HG03342 (cell line): ENCODE data around the gene PHRF1.

Experiments used
- ATAC-seq: cut with Tn5 transposase; IDR thresholded peaks from one replicate; pipeline ENCODE4 v1.9.1; 2021; ENCODE audit warnings: mild to moderate bottlenecking, moderate library complexity; ENCODE audit not compliant: unreplicated experiment

The PHRF1 gene

GRCh38 chr11:595400-595799, 19.1 kb downstream of the PHRF1 start:
- no peak for ATAC-seq

DNA sequence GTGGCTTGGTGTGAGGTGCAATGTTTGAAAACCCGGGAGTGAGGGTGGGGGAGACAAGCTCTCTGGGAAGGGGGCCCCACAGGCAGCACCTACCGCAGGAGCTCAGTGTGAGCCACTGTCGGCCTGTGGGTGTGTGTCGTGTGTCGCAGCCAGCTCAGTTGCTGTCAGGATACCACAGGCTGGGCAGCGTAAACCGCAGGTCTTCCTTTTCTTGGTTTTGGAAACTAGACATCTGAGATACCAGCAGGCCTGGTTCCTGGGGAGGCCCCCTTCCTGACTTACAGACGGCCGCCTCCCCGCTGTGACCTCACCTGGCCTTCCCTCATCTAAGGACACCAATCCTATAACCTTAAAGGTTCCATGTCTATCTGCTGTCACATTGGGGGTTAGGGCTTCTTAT, 20.1 kb downstream of the PHRF1 start:
- ATAC-seq, result no peak

DNA sequence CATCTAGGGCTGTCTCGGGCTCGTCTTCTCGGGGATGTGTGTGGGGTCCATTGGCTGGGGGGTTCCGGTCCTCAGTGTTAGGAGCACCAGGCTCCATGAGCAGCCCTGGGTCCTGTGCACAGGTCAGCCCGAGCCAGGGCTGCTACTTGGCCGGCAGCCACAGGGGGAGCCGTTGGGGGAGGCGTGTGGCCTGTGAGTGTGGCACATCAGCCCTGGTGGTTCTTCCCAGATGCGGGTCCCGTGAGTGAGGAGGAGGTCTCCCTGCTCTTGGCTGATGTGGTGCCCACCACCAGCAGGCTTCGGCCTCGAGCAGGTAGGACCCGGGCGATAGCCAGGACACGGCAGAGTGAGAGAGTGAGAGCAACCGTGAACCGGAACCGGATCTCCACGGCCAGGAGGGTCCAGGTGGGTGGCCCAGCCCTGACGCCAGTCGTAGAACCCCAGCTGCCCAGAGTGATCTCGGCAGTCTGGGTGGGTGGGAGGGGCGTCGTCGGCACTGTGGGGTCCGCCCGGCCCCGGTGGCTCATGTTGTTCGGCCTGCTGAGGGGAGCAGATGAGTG, 21.0 kb downstream of the PHRF1 start:
- ATAC-seq, result no peak

GRCh38 chr11:598005-598680, 21.9 kb downstream of the PHRF1 start:
- no peak for ATAC-seq

DNA sequence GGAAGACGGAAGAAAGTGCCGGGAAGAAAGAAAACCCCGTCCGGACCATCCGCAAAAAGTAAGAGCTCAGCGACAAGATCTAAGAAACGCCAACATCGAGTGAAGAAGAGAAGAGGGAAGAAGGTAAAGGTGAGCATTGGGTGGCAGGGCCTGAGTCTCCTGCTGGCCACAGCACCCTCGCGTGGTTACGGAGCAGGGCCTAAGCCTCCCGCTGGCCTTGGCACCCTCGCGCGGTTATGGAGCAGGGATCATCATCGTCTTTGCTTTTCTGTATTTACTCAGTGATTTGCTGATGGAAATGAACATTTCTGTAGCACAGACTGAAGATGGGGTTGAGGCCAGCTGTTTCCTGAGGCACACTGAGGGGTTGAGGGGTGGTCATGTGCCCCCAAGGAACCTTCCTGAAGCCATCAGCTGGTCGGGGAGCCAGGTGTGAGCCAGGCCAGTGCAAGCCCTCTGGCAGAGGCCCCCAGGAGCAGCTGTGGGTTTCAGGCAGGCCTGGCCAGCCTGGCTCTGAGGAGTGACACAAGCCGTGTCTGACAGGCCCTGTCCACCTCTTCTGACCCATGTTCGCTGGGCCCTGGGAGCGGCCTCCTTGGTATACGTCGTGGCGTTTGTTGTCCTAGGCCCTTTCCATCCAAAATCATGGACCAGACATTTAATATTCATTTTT, 25.4 kb downstream of the PHRF1 start:
- ATAC-seq, result no peak

DNA sequence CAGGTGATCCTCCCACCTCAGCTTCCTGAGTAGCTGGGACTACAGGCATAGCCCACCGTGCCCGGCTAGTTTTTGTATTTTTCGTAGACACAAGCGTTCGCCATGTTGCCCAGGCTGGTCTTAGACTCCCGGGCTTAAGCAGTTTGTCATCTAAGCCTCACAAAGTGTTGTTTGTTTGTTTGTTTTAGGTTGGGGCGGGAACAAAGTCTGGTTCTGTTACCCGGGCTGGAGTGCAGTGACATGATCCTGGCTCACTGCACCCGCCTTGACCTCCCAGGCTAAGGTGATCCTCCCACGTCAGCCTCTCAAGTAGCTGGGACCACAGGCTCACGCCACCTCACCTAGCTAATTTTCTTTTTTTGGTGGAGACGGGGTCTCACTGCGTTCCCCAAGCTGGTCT, 26.9 kb downstream of the PHRF1 start:
- ATAC-seq, result no peak

GRCh38 chr11:605286-606129, 29.2 kb downstream of the PHRF1 start:
- no peak for ATAC-seq

DNA sequence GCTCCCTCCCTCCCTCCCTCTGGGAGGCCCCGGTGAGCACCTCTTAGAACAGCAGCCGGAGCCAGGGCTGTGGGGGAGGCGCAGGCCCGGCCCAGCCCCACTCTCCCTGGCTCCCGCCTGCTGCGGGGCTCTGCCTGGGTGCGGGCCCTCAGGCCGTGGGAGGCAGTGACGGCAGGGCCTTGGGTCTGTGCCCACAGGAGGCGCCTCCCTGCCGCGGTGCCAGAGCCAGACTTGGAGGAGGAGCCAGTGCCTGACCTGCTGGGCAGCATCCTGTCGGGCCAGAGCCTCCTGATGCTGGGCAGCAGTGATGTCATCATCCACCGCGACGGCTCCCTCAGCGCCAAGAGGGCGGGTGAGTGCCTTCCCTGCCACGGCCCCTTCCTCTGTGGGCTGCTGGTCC, 30.0 kb downstream of the PHRF1 start:
- ATAC-seq, result no peak

DNA sequence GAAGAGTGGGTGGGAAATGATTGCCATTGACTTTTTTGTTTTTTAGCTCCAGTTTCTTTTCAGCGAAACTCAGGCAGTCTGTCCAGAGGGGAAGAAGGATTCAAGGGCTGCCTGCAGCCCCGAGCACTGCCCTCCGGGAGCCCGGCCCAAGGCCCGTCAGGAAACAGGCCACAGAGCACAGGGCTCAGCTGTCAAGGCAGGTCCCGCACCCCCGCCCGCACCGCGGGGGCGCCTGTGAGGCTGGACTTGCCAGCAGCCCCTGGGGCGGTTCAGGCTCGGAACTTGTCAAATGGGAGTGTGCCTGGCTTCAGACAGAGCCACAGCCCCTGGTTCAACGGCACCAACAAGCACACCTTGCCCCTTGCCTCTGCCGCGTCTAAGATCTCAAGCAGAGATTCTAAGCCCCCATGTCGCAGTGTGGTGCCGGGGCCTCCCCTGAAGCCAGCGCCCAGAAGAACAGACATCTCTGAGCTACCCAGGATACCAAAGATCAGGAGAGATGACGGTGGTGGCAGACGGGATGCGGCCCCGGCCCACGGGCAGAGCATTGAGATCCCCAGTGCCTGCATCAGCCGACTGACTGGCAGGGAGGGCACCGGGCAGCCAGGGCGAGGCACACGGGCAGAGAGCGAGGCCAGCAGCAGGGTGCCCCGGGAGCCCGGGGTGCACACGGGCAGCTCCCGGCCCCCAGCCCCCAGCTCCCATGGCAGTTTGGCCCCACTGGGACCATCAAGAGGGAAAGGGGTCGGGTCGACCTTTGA, 30.9 kb downstream of the PHRF1 start:
- no peak for ATAC-seq

- ATAC-seq, result no peak
These were observed 31.8 kb downstream of the PHRF1 start for GRCh38 chr11:607971-608659.

DNA sequence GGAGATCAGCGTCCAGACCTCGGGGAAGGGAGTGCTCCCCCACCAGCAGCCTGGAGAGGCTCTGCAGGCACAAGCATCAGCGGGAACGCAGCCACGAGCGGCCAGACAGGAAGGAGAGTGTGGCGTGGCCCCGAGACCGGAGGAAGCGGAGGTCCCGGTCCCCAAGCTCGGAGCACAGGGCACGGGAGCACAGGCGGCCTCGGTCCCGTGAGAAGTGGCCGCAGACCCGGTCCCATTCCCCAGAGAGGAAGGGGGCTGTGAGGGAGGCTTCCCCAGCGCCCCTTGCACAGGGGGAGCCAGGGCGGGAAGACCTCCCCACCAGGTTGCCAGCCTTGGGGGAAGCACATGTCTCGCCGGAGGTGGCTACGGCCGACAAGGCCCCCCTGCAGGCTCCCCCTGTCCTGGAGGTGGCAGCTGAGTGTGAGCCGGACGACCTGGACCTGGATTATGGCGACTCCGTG, 32.6 kb downstream of the PHRF1 start:
- no peak for ATAC-seq

GRCh38 chr11:609341-609811, 33.1 kb downstream of the PHRF1 start:
- ATAC-seq, result no peak

- no peak for ATAC-seq
These were observed 34.0 kb downstream of the PHRF1 start for GRCh38 chr11:610146-610801.

GRCh38 chr11:611001-611996, 35.0 kb downstream of the PHRF1 start:
- ATAC-seq, result no peak

DNA sequence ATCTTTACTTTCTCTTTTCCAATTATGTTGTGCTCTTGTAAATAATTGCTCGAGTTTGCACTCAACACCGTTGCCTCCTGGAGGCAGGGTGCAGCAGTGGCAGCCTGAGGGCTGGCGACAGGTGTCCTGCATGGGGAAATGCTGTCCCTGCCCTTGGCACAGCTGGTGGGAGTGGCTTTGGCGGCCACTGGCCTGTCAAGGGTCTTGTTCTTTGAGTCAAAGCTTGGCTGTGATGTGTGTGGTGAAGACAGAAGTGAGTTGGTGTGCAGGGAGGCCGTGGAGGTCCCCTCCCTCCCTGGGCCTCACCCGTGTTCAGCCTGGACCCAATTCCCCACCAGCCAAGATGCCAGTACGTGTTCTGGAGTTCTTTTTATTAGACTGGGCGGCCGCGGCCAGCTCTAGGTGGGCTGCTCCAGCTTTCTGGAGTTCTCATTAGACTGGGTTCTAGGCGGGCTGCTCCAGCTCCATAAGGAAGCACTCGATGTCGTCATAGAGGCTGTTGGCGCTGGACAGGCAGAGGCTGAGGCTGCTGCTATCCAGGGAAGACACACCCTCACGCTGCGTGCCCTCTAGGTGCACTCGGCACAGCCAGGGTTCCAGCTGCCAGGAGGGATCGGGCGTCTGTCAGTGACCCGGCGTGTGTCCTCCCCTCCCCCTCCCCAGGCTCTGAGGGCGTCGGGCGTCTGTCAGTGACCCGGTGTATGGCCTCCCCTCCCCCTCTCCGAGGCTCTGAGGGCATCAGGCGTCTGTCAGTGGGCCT, 36.1 kb downstream of the PHRF1 start:
- no peak for ATAC-seq

- no peak for ATAC-seq
These were observed 36.7 kb downstream of the PHRF1 start for GRCh38 chr11:612961-613300.

DNA sequence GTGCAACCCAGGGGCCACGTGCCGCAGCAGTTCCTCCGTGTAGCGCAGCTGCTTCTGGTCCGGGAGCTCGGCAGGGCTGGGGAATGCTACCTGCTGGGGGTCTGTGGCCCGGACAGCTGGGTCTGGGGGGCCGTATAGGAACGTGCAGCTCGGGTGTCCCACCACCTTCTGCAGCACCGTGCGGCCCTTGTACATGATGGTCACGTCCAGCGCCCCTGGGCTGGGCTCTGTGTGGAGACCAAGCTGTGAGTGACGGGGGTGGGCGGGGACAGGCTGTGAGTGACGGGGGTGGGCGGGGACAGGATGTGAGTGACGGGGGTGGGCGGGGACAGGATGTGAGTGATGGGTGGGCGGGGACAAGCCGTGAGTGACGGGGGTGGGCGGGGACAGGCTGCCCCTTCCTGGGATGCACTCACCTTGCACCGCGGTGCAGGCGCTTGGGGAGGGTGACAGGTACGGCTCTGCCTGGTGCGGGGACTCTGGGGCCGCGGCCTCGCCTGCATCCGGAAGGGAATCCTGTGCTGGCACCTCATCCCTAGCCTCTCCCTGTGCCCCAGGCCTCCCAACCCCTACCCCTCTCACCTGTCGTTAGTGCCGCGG, 37.2 kb downstream of the PHRF1 start:
- ATAC-seq, result no peak
